MCF 10A (cell line): ENCODE measurements around the gene DZANK1. TPM values are rescaled to one million over a fixed set of nuclear protein-coding genes. Genes with fewer than 3 reads are reported as not detected.

Source experiments
- BruUV-seq: library from RNA; stranded (reverse); fragments of 400-500 nt; replicated peaks from 2 replicates; lab custom pipeline; 2021; lab: Mats Ljungman, UMichigan
- CTCF ChIA-PET: fragments of 300-600 bp; sonication (Branson Sonifier 250); formaldehyde crosslinking; extraction: SDS; loops from one replicate; lab custom pipeline; 2021; ENCODE audit warnings: antibody characterized with exemption, inconsistent platforms; lab: Yijun Ruan, JAX
- POLR2A ChIA-PET: fragments of 300-600, 350-650 bp; sonication (Branson Sonifier 250); formaldehyde crosslinking; extraction: SDS; loops from one replicate; lab custom pipeline; 2020; ENCODE audit warnings: antibody characterized with exemption, inconsistent platforms; lab: Yijun Ruan, JAX
- DNase-seq: peaks from one replicate; pipeline ENCODE4 v3.0.0-alpha.2; 2018; ENCODE audit not compliant: unreplicated experiment
- H3K27ac Mint-ChIP-seq: one replicate; pipeline ENCODE4 v1.8.0; 2022; ENCODE audit warnings: mild to moderate bottlenecking, low read depth, mixed read lengths; ENCODE audit not compliant: unreplicated experiment
- H3K27me3 Mint-ChIP-seq: one replicate; pipeline ENCODE4 v1.8.0; 2022; ENCODE audit warnings: mixed read lengths; ENCODE audit not compliant: insufficient read depth, unreplicated experiment
- H3K36me3 Mint-ChIP-seq: one replicate; pipeline ENCODE4 v1.8.0; 2022; ENCODE audit warnings: mild to moderate bottlenecking, moderate library complexity, mixed read lengths; ENCODE audit not compliant: insufficient read depth, unreplicated experiment
- H3K4me1 Mint-ChIP-seq: one replicate; pipeline ENCODE4 v1.8.0; 2022; ENCODE audit warnings: mixed read lengths; ENCODE audit not compliant: insufficient read depth, unreplicated experiment
- H3K4me3 Mint-ChIP-seq: one replicate; pipeline ENCODE4 v1.8.0; 2022; ENCODE audit warnings: mild to moderate bottlenecking, moderate library complexity, mixed read lengths; ENCODE audit not compliant: unreplicated experiment
- H3K9me3 Mint-ChIP-seq: one replicate; pipeline ENCODE4 v1.8.0; 2022; ENCODE audit warnings: mixed read lengths; ENCODE audit not compliant: unreplicated experiment
- intact Hi-C: fragments of 100-400 bp; cut with micrococcal nuclease; formaldehyde crosslinking; loops from 2 replicates; pipeline ENCODE4 v1.14.1; 2022
- total RNA-seq: library from RNA; stranded (reverse); gene quantifications from 2 replicates; pipeline ENCODE4 v1.2.3, GENCODE V29; 2022
- TF ChIP-seq, protein P1 (sequence below): fragments of 200-600 bp; IDR thresholded peaks from one replicate; pipeline ENCODE4 v1.8.0; 2022; ENCODE audit warnings: antibody characterized with exemption, mild to moderate bottlenecking; ENCODE audit not compliant: unreplicated experiment

DZANK1 gene
- total RNA-seq, 1 experiment from 2014 or later: 2.5 TPM

GRCh38 chr20:18427214-18427613, 39.6 kb downstream of the DZANK1 start:
- Mint-ChIP-seq H3K4me3 (no peak overlapping the region), H3K4me1 (peaks cover 11% of the 10 kb centered on the region), H3K27ac (no peak overlapping the region), H3K36me3 (no peaks in the 10 kb centered on the region), H3K27me3 (no peaks in the 10 kb centered on the region), H3K9me3 (no peaks in the 10 kb centered on the region)
- POLR2A ChIA-PET: no interaction called here
- CTCF ChIA-PET: interaction anchor here (0.7 kb wide), 1 partner anchor 9 kb away, joined by 3 read pairs; no protein-coding TSS in a partner anchor
- TF ChIP-seq, protein P1, sequence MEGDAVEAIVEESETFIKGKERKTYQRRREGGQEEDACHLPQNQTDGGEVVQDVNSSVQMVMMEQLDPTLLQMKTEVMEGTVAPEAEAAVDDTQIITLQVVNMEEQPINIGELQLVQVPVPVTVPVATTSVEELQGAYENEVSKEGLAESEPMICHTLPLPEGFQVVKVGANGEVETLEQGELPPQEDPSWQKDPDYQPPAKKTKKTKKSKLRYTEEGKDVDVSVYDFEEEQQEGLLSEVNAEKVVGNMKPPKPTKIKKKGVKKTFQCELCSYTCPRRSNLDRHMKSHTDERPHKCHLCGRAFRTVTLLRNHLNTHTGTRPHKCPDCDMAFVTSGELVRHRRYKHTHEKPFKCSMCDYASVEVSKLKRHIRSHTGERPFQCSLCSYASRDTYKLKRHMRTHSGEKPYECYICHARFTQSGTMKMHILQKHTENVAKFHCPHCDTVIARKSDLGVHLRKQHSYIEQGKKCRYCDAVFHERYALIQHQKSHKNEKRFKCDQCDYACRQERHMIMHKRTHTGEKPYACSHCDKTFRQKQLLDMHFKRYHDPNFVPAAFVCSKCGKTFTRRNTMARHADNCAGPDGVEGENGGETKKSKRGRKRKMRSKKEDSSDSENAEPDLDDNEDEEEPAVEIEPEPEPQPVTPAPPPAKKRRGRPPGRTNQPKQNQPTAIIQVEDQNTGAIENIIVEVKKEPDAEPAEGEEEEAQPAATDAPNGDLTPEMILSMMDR: no peak
- BruUV-seq: no TSS peak
- DNase-seq: no peak
- intact Hi-C loops: no loop called here

- Mint-ChIP-seq H3K36me3 (no peaks in the 10 kb centered on the region), H3K4me1 (no peaks in the 10 kb centered on the region), H3K27ac (no peak overlapping the region), H3K9me3 (no peaks in the 10 kb centered on the region), H3K27me3 (no peaks in the 10 kb centered on the region), H3K4me3 (no peak overlapping the region)
- CTCF ChIA-PET: interaction anchor here (1.2 kb wide), 1 partner anchor 9 kb away, joined by 7 read pairs; no protein-coding TSS in a partner anchor
- intact Hi-C loops: no loop called here
- no peak for DNase-seq
- BruUV-seq: no TSS peak
- POLR2A ChIA-PET: interaction anchor here (0.8 kb wide), 1 partner anchor 86 kb away, joined by 3 read pairs; the partner anchor contains the start of gene SEC23B
- TF ChIP-seq, protein P1: no peak
These were observed 45.2 kb downstream of the DZANK1 start for GRCh38 chr20:18421608-18422007.

- Mint-ChIP-seq H3K4me3 (no peak overlapping the region), H3K4me1 (no peaks in the 10 kb centered on the region)
- TF ChIP-seq, protein P1: no peak
These were observed 50.3 kb downstream of the DZANK1 start for GRCh38 chr20:18416486-18416885.

DNA sequence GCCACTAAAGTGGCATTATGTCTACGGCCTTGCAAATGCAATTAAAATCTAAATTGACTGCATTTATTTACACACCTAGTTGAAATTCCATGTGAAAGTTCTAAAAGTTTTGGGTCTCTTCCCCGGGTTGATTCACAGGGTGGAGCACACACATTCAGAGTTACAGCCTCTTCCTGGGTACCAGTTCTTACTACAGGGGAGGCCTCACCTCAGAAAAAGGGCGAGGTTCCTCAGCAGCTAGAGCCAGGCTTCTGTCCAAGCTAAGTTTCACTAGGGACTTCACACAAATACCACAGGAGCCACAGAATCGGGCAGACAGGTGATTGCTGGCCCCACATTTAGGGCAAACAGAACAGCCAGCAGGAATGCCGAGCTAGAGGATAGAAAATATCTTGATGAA, 52.7 kb downstream of the DZANK1 start:
- POLR2A ChIA-PET: interaction anchor here (0.9 to 1.3 kb wide), 4 partner anchors 25 to 94 kb away, joined by 3 to 6 read pairs (median 4); partner anchors contain the start of genes DZANK1, POLR3F, RBBP9 and SEC23B
- Mint-ChIP-seq H3K36me3 (no peaks in the 10 kb centered on the region), H3K4me1 (no peaks in the 10 kb centered on the region), H3K9me3 (no peaks in the 10 kb centered on the region), H3K27ac (no peak overlapping the region), H3K4me3 (no peak overlapping the region), H3K27me3 (no peaks in the 10 kb centered on the region)
- intact Hi-C loops: loop anchor here (5.0 to 10.0 kb wide), 2 partner anchors 218 to 791 kb away; no protein-coding TSS in a partner anchor
- no TSS peak for BruUV-seq
- TF ChIP-seq, protein P1: no peak
- CTCF ChIA-PET: interaction anchor here (0.6 to 2.6 kb wide), 36 partner anchors 10 to 1504 kb away, joined by 3 to 14 read pairs (median 4); partner anchors contain the start of genes RBBP9 and SEC23B
- DNase-seq: no peak

More at GRCh38 chr20:18416486-18416885, 50.3 kb downstream of the DZANK1 start:
- ChIA-PET CTCF (interaction anchor here (0.6 to 2.0 kb wide), 4 partner anchors 10 to 127 kb away, joined by 3 to 5 read pairs (median 4); partner anchors contain the start of genes DZANK1 and POLR3F), POLR2A (interaction anchor here (1.8 kb wide), 1 partner anchor 51 kb away, joined by 5 read pairs; the partner anchor contains the start of genes DZANK1 and POLR3F)
- no TSS peak for BruUV-seq
- Mint-ChIP-seq H3K27me3 (no peaks in the 10 kb centered on the region), H3K27ac (no peak overlapping the region), H3K9me3 (no peaks in the 10 kb centered on the region), H3K36me3 (no peaks in the 10 kb centered on the region)
- no peak for DNase-seq
- intact Hi-C loops: loop anchor here (10.0 kb wide), 1 partner anchor 788 kb away; no protein-coding TSS in a partner anchor
